Adipocyte (in vitro differentiated cells): Measurements from ENCODE around the gene ALKBH5.

Experiments used
- DNase-seq: peaks from one replicate; pipeline ENCODE4 v3.0.0-alpha.2; 2015; ENCODE audit warnings: low read depth
- H3K27me3 ChIP-seq: replicated peaks from 2 replicates; pipeline ENCODE4 v1.7.0; 2013; ENCODE audit warnings: mild to moderate bottlenecking, low read length, moderate library complexity; ENCODE audit not compliant: control insufficient read depth, insufficient read depth
- H3K36me3 ChIP-seq: 2 replicates; pipeline ENCODE4 v1.7.0; 2013; ENCODE audit warnings: low read length, mild to moderate bottlenecking, moderate library complexity; ENCODE audit not compliant: control insufficient read depth, insufficient read depth, severe bottlenecking
- H3K4me1 ChIP-seq: 2 replicates; pipeline ENCODE4 v1.7.0; 2013; ENCODE audit warnings: mild to moderate bottlenecking, low read length, moderate library complexity; ENCODE audit not compliant: control insufficient read depth, insufficient read depth
- H3K4me3 ChIP-seq: 2 replicates; pipeline ENCODE4 v1.7.0; 2013; ENCODE audit warnings: mild to moderate bottlenecking, low read length, moderate library complexity
- H3K9ac ChIP-seq: 2 replicates; pipeline ENCODE4 v1.7.0; 2013; ENCODE audit warnings: mild to moderate bottlenecking, low read length, moderate library complexity
- H3K9me3 ChIP-seq: 2 replicates; pipeline ENCODE4 v1.7.0; 2013; ENCODE audit warnings: mild to moderate bottlenecking, low read length, moderate library complexity; ENCODE audit not compliant: control insufficient read depth

ALKBH5 gene

GRCh38 chr17:18144261-18144660, 39.4 kb upstream of the ALKBH5 start:
- no peaks in the 10 kb centered on the region for H3K36me3 ChIP-seq
- no peaks in the 10 kb centered on the region for H3K9me3 ChIP-seq
- H3K27me3 ChIP-seq = no peaks in the 10 kb centered on the region
- no peaks in the 10 kb centered on the region for H3K4me1 ChIP-seq
- H3K9ac ChIP-seq = no peak overlapping the region
- no peak overlapping the region for H3K4me3 ChIP-seq
- DNase-seq = no peak

- no peak overlapping the region for H3K9ac ChIP-seq
- H3K36me3 ChIP-seq = no peaks in the 10 kb centered on the region
- H3K4me3 ChIP-seq = no peak overlapping the region
- no peaks in the 10 kb centered on the region for H3K27me3 ChIP-seq
- no peaks in the 10 kb centered on the region for H3K9me3 ChIP-seq
- no peaks in the 10 kb centered on the region for H3K4me1 ChIP-seq
- DNase-seq = no peak
Observed at GRCh38 chr17:18144855-18145254, 38.8 kb upstream of the ALKBH5 start.

GRCh38 chr17:18145811-18146210, 37.8 kb upstream of the ALKBH5 start:
- Histone ChIP-seq H3K9ac (no peak overlapping the region), H3K9me3 (no peaks in the 10 kb centered on the region), H3K36me3 (no peaks in the 10 kb centered on the region), H3K4me3 (no peak overlapping the region), H3K4me1 (no peaks in the 10 kb centered on the region), H3K27me3 (no peaks in the 10 kb centered on the region)
- DNase-seq = no peak

- no peaks in the 10 kb centered on the region for H3K9me3 ChIP-seq
- no peaks in the 10 kb centered on the region for H3K27me3 ChIP-seq
- DNase-seq = no peak
- no peak overlapping the region for H3K9ac ChIP-seq
- H3K36me3 ChIP-seq = no peaks in the 10 kb centered on the region
- no peaks in the 10 kb centered on the region for H3K4me1 ChIP-seq
- H3K4me3 ChIP-seq = no peak overlapping the region
Observed at GRCh38 chr17:18146259-18146658, 37.4 kb upstream of the ALKBH5 start.

GRCh38 chr17:18146980-18147379, 36.6 kb upstream of the ALKBH5 start:
- H3K9me3 ChIP-seq = no peaks in the 10 kb centered on the region
- H3K27me3 ChIP-seq = no peaks in the 10 kb centered on the region

GRCh38 chr17:18148586-18148985, 35.0 kb upstream of the ALKBH5 start:
- no peak overlapping the region for H3K9ac ChIP-seq
- DNase-seq = no peak
- H3K4me1 ChIP-seq = no peaks in the 10 kb centered on the region
- H3K4me3 ChIP-seq = no peak overlapping the region
- H3K9me3 ChIP-seq = no peaks in the 10 kb centered on the region
- no peaks in the 10 kb centered on the region for H3K27me3 ChIP-seq
- no peaks in the 10 kb centered on the region for H3K36me3 ChIP-seq

More at GRCh38 chr17:18146980-18147379, 36.6 kb upstream of the ALKBH5 start:
- no peak for DNase-seq
- Histone ChIP-seq H3K9ac (no peak overlapping the region), H3K4me3 (no peak overlapping the region), H3K4me1 (no peaks in the 10 kb centered on the region), H3K36me3 (no peaks in the 10 kb centered on the region)

- no peaks in the 10 kb centered on the region for H3K36me3 ChIP-seq
- H3K9ac ChIP-seq = no peak overlapping the region
- no peak overlapping the region for H3K4me3 ChIP-seq
- no peaks in the 10 kb centered on the region for H3K9me3 ChIP-seq
- H3K4me1 ChIP-seq = no peaks in the 10 kb centered on the region
- DNase-seq = no peak
- H3K27me3 ChIP-seq = no peaks in the 10 kb centered on the region
Observed at GRCh38 chr17:18151290-18151689, 32.3 kb upstream of the ALKBH5 start.

GRCh38 chr17:18155179-18155578, 28.4 kb upstream of the ALKBH5 start:
- H3K27me3 ChIP-seq = no peaks in the 10 kb centered on the region
- no peak overlapping the region for H3K9ac ChIP-seq
- H3K4me3 ChIP-seq = no peak overlapping the region
- no peaks in the 10 kb centered on the region for H3K36me3 ChIP-seq
- no peak for DNase-seq
- no peaks in the 10 kb centered on the region for H3K9me3 ChIP-seq
- H3K4me1 ChIP-seq = peaks cover 7% of the 10 kb centered on the region

GRCh38 chr17:18156171-18156975, 27.3 kb upstream of the ALKBH5 start:
- H3K9me3 ChIP-seq = no peaks in the 10 kb centered on the region
- peaks cover 13% of the 10 kb centered on the region for H3K4me1 ChIP-seq
- H3K9ac ChIP-seq = no peak overlapping the region
- no peak overlapping the region for H3K4me3 ChIP-seq
- no peaks in the 10 kb centered on the region for H3K36me3 ChIP-seq
- no peaks in the 10 kb centered on the region for H3K27me3 ChIP-seq
- no peak for DNase-seq

- H3K4me3 ChIP-seq = no peak overlapping the region
- no peaks in the 10 kb centered on the region for H3K9me3 ChIP-seq
- H3K9ac ChIP-seq = no peak overlapping the region
- no peaks in the 10 kb centered on the region for H3K36me3 ChIP-seq
- no peak for DNase-seq
- no peaks in the 10 kb centered on the region for H3K27me3 ChIP-seq
- H3K4me1 ChIP-seq = peaks cover 14% of the 10 kb centered on the region
Observed at GRCh38 chr17:18156976-18157280, 26.7 kb upstream of the ALKBH5 start.

GRCh38 chr17:18157354-18157985, 26.2 kb upstream of the ALKBH5 start:
- DNase-seq = no peak
- H3K9ac ChIP-seq = no peak overlapping the region
- H3K4me3 ChIP-seq = no peak overlapping the region
- peaks cover 14% of the 10 kb centered on the region for H3K4me1 ChIP-seq
- H3K36me3 ChIP-seq = no peaks in the 10 kb centered on the region
- H3K27me3 ChIP-seq = no peaks in the 10 kb centered on the region
- no peaks in the 10 kb centered on the region for H3K9me3 ChIP-seq
